ENCODE results near the gene IL26. TPM values are rescaled to one million over a fixed set of nuclear protein-coding genes. Genes with fewer than 3 reads are reported as not detected.

The IL26 gene
- total and polyA plus RNA-seq, 5 donors: not detected

GRCh38 chr12:68173792-68174191 is 51.8 kb downstream of the IL26 start:
- no peaks in the 10 kb centered on the region for H3K27me3 ChIP-seq (ENCODE audit: control insufficient read depth, insufficient read depth)
- DNase-seq: no peak
- ATAC-seq: no peak
- no peaks in the 10 kb centered on the region for H3K4me1 ChIP-seq (ENCODE audit: control insufficient read depth, insufficient read depth, low read length)
- intact Hi-C loops (cut with DNase I): no loop called here
- H3K27ac ChIP-seq (ENCODE audit: low read length): no peak overlapping the region
- no peaks in the 10 kb centered on the region for H3K9me3 ChIP-seq (ENCODE audit: control insufficient read depth, low read length)
- H3K4me3 ChIP-seq (ENCODE audit: low read length): no peak overlapping the region

GRCh38 chr12:68170726-68171125 is 54.9 kb downstream of the IL26 start:
- no peak overlapping the region for H3K4me3 ChIP-seq (ENCODE audit: low read length)
- DNase-seq (no peak), ATAC-seq (no peak)
- WGBS: 88% methylated on average over 2 of the region's 2 CpGs
- intact Hi-C loops (cut with DNase I): no loop called here
- no peaks in the 10 kb centered on the region for H3K4me1 ChIP-seq (ENCODE audit: control insufficient read depth, insufficient read depth, low read length)
- no peaks in the 10 kb centered on the region for H3K9me3 ChIP-seq (ENCODE audit: control insufficient read depth, low read length)
- H3K27me3 ChIP-seq (ENCODE audit: control insufficient read depth, insufficient read depth): no peaks in the 10 kb centered on the region
- no peak overlapping the region for H3K27ac ChIP-seq (ENCODE audit: low read length)

GRCh38 chr12:68169213-68169889 is 56.3 kb downstream of the IL26 start:
- Histone ChIP-seq H3K9me3 (ENCODE audit: control insufficient read depth, low read length) (no peaks in the 10 kb centered on the region), H3K4me3 (ENCODE audit: low read length) (no peak overlapping the region), H3K27me3 (ENCODE audit: control insufficient read depth, insufficient read depth) (no peaks in the 10 kb centered on the region), H3K4me1 (ENCODE audit: control insufficient read depth, insufficient read depth, low read length) (no peaks in the 10 kb centered on the region), H3K27ac (ENCODE audit: low read length) (no peak overlapping the region)
- 83% methylated on average over 1 of the region's 1 CpG for whole genome bisulfite sequencing
- no peak for DNase-seq
- no peak for ATAC-seq
- intact Hi-C loops (cut with DNase I): no loop called here

GRCh38 chr12:68166317-68166831 is 59.2 kb downstream of the IL26 start:
- no peaks in the 10 kb centered on the region for H3K27me3 ChIP-seq (ENCODE audit: control insufficient read depth, insufficient read depth)
- no peaks in the 10 kb centered on the region for H3K4me1 ChIP-seq (ENCODE audit: control insufficient read depth, insufficient read depth, low read length)
- no peaks in the 10 kb centered on the region for H3K9me3 ChIP-seq (ENCODE audit: control insufficient read depth, low read length)
- ATAC-seq: no peak
- intact Hi-C loops (cut with DNase I): no loop called here
- no peak overlapping the region for H3K27ac ChIP-seq (ENCODE audit: low read length)
- H3K4me3 ChIP-seq (ENCODE audit: low read length): no peak overlapping the region
- DNase-seq: no peak
- WGBS: 53% methylated on average over 5 of the region's 5 CpGs

GRCh38 chr12:68163560-68164081 is 62.0 kb downstream of the IL26 start:
- DNase-seq: no peak
- no peaks in the 10 kb centered on the region for H3K9me3 ChIP-seq (ENCODE audit: control insufficient read depth, low read length)
- no peaks in the 10 kb centered on the region for H3K27me3 ChIP-seq (ENCODE audit: control insufficient read depth, insufficient read depth)
- 61% methylated on average over 4 of the region's 4 CpGs for WGBS
- no peak overlapping the region for H3K4me3 ChIP-seq (ENCODE audit: low read length)
- no peak overlapping the region for H3K27ac ChIP-seq (ENCODE audit: low read length)
- intact Hi-C loops (cut with DNase I): no loop called here
- no peak for ATAC-seq
- H3K4me1 ChIP-seq (ENCODE audit: control insufficient read depth, insufficient read depth, low read length): no peaks in the 10 kb centered on the region

- DNase-seq: no peak
- no peaks in the 10 kb centered on the region for H3K27me3 ChIP-seq (ENCODE audit: control insufficient read depth, insufficient read depth)
- no peak for ATAC-seq
- no peaks in the 10 kb centered on the region for H3K9me3 ChIP-seq (ENCODE audit: control insufficient read depth, low read length)
- H3K4me1 ChIP-seq (ENCODE audit: control insufficient read depth, insufficient read depth, low read length): no peaks in the 10 kb centered on the region
- 89% methylated on average over 2 of the region's 2 CpGs for WGBS
- intact Hi-C loops (cut with DNase I): no loop called here
- H3K4me3 ChIP-seq (ENCODE audit: low read length): no peak overlapping the region
- H3K27ac ChIP-seq (ENCODE audit: low read length): no peak overlapping the region
These were observed 63.2 kb downstream of the IL26 start for GRCh38 chr12:68162374-68162773.

- H3K27ac ChIP-seq (ENCODE audit: low read length): no peak within 1 kb of the TSS
- H3K27me3 ChIP-seq (ENCODE audit: control insufficient read depth, insufficient read depth): no peaks in the 10 kb centered on the region
- H3K9me3 ChIP-seq (ENCODE audit: control insufficient read depth, low read length): no peaks in the 10 kb centered on the region
- DNase-seq (no peak), ATAC-seq (no peak)
- intact Hi-C loops (cut with DNase I): no loop called here
- no peak within 1 kb of the TSS for H3K4me3 ChIP-seq (ENCODE audit: low read length)
- WGBS: 69% methylated on average over 5 of the region's 5 CpGs
- no peaks in the 10 kb centered on the region for H3K4me1 ChIP-seq (ENCODE audit: control insufficient read depth, insufficient read depth, low read length)
These were observed 65.8 kb downstream of the IL26 start, which contains the start of gene IFNG for GRCh38 chr12:68159681-68160304. TSS of gene IFNG (minus strand) at chr12:68159740. CDS start at chr12:68159615, 125 bp downstream.

- 39% methylated on average over 2 of the region's 2 CpGs for WGBS
- ATAC-seq (no peak), DNase-seq (no peak)
- no peaks in the 10 kb centered on the region for H3K9me3 ChIP-seq (ENCODE audit: control insufficient read depth, low read length)
- H3K27me3 ChIP-seq (ENCODE audit: control insufficient read depth, insufficient read depth): no peaks in the 10 kb centered on the region
- H3K27ac ChIP-seq (ENCODE audit: low read length): no peak overlapping the region
- H3K4me3 ChIP-seq (ENCODE audit: low read length): no peak overlapping the region
- intact Hi-C loops (cut with DNase I): no loop called here
- H3K4me1 ChIP-seq (ENCODE audit: control insufficient read depth, insufficient read depth, low read length): no peaks in the 10 kb centered on the region
These were observed 67.2 kb downstream of the IL26 start for GRCh38 chr12:68158432-68158831.

GRCh38 chr12:68157380-68157779 is 68.2 kb downstream of the IL26 start:
- no peak overlapping the region for H3K4me3 ChIP-seq (ENCODE audit: low read length)
- WGBS: 63% methylated on average over 4 of the region's 4 CpGs
- H3K9me3 ChIP-seq (ENCODE audit: control insufficient read depth, low read length): no peaks in the 10 kb centered on the region
- intact Hi-C loops (cut with DNase I): no loop called here
- H3K27ac ChIP-seq (ENCODE audit: low read length): no peak overlapping the region
- DNase-seq: no peak
- ATAC-seq: no peak
- no peaks in the 10 kb centered on the region for H3K4me1 ChIP-seq (ENCODE audit: control insufficient read depth, insufficient read depth, low read length)
- H3K27me3 ChIP-seq (ENCODE audit: control insufficient read depth, insufficient read depth): no peaks in the 10 kb centered on the region

GRCh38 chr12:68156636-68157035 is 69.0 kb downstream of the IL26 start:
- Histone ChIP-seq H3K9me3 (ENCODE audit: control insufficient read depth, low read length) (no peaks in the 10 kb centered on the region), H3K27me3 (ENCODE audit: control insufficient read depth, insufficient read depth) (no peaks in the 10 kb centered on the region), H3K4me1 (ENCODE audit: control insufficient read depth, insufficient read depth, low read length) (no peaks in the 10 kb centered on the region), H3K4me3 (ENCODE audit: low read length) (no peak overlapping the region), H3K27ac (ENCODE audit: low read length) (no peak overlapping the region)
- DNase-seq (no peak), ATAC-seq (no peak)
- 54% methylated on average over 1 of the region's 1 CpG for WGBS
- intact Hi-C loops (cut with DNase I): no loop called here

GRCh38 chr12:68154779-68155178 is 70.8 kb downstream of the IL26 start:
- 25% methylated on average over 1 of the region's 1 CpG for WGBS
- DNase-seq (no peak), ATAC-seq (no peak)
- no peak overlapping the region for H3K27ac ChIP-seq (ENCODE audit: low read length)
- intact Hi-C loops (cut with DNase I): no loop called here
- no peaks in the 10 kb centered on the region for H3K9me3 ChIP-seq (ENCODE audit: control insufficient read depth, low read length)
- H3K27me3 ChIP-seq (ENCODE audit: control insufficient read depth, insufficient read depth): no peaks in the 10 kb centered on the region
- no peak overlapping the region for H3K4me3 ChIP-seq (ENCODE audit: low read length)
- no peaks in the 10 kb centered on the region for H3K4me1 ChIP-seq (ENCODE audit: control insufficient read depth, insufficient read depth, low read length)
